GM18868 (cell line): ENCODE results near the gene KDSR.

ENCODE experiments used
- ATAC-seq: cut with Tn5 transposase; IDR thresholded peaks from one replicate; pipeline ENCODE4 v1.9.1; 2021; ENCODE audit warnings: mild to moderate bottlenecking, moderate library complexity; ENCODE audit not compliant: unreplicated experiment

Gene KDSR

GRCh38 chr18:63307551-63308200, 59.3 kb downstream of the KDSR start:
- no peak for ATAC-seq

- no peak for ATAC-seq
Observed at GRCh38 chr18:63306819-63307550, 60.0 kb downstream of the KDSR start.

- no peak for ATAC-seq
Observed at GRCh38 chr18:63306249-63306648, 60.8 kb downstream of the KDSR start.

GRCh38 chr18:63303547-63303946, 63.5 kb downstream of the KDSR start:
- ATAC-seq = no peak

- ATAC-seq = no peak
Observed at GRCh38 chr18:63302636-63303405, 64.2 kb downstream of the KDSR start.

- ATAC-seq = no peak
Observed at GRCh38 chr18:63302220-63302619, 64.8 kb downstream of the KDSR start.

GRCh38 chr18:63301434-63301833, 65.6 kb downstream of the KDSR start:
- no peak for ATAC-seq

- peak; percentile 64 for ATAC-seq
Observed at GRCh38 chr18:63299837-63300745, 66.9 kb downstream of the KDSR start.

- no peak for ATAC-seq
Observed at GRCh38 chr18:63298400-63299365, 68.3 kb downstream of the KDSR start.

- ATAC-seq = no peak
Observed at GRCh38 chr18:63297687-63298399, 69.2 kb downstream of the KDSR start.

GRCh38 chr18:63293935-63294334, 73.1 kb downstream of the KDSR start:
- no peak for ATAC-seq

- ATAC-seq = peak; percentile 70
Observed at GRCh38 chr18:63292831-63293683, 73.9 kb downstream of the KDSR start.

GRCh38 chr18:63291278-63291677, 75.7 kb downstream of the KDSR start:
- no peak for ATAC-seq

- no peak for ATAC-seq
Observed at GRCh38 chr18:63290821-63291200, 76.2 kb downstream of the KDSR start.

GRCh38 chr18:63290166-63290820, 76.7 kb downstream of the KDSR start:
- ATAC-seq = no peak

GRCh38 chr18:63288311-63288710, 78.7 kb downstream of the KDSR start:
- no peak for ATAC-seq

- ATAC-seq = no peak
Observed at GRCh38 chr18:63287691-63288220, 79.2 kb downstream of the KDSR start.
